ENCODE measurements around the gene THBS2. TPM values are rescaled to one million over a fixed set of nuclear protein-coding genes. Genes with fewer than 3 reads are reported as not detected.
"Not testable (repeated sequence)": the region's sequence is repeated elsewhere in the genome, so short reads cannot be mapped to it uniquely, and the experiment has no call there.

THBS2 gene
- polyA plus RNA-seq, 3 donors, result 10.1 to 16.1 (median 10.3) TPM

- DNase-seq, result no peak
Measured at GRCh38 chr6:169233181-169233580, 20.5 kb downstream of the THBS2 start.

DNA sequence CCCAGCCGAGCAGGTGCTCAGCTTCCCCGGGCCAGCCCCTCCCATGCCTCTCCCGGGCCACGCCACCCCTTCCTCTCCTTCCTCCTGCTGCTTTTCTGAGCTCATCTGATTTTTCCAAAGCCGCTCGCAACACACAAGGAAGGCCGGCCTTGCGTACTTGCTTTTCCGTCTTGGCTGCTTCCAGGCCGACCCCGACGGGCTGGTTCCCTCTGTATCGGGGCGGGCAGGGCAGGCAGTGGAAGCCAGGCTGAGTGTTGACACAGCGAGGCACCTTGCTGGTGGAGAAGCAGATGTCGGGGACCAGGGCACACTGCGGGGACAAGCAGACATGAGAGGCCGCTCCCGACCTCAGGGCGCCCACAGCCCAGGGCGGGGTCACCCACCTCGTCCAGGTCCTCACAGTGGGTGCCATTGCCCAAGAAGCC is 21.1 kb downstream of the THBS2 start:
- no peak for DNase-seq

- no peak for DNase-seq
Measured at GRCh38 chr6:169231790-169232506, 21.7 kb downstream of the THBS2 start.

DNA sequence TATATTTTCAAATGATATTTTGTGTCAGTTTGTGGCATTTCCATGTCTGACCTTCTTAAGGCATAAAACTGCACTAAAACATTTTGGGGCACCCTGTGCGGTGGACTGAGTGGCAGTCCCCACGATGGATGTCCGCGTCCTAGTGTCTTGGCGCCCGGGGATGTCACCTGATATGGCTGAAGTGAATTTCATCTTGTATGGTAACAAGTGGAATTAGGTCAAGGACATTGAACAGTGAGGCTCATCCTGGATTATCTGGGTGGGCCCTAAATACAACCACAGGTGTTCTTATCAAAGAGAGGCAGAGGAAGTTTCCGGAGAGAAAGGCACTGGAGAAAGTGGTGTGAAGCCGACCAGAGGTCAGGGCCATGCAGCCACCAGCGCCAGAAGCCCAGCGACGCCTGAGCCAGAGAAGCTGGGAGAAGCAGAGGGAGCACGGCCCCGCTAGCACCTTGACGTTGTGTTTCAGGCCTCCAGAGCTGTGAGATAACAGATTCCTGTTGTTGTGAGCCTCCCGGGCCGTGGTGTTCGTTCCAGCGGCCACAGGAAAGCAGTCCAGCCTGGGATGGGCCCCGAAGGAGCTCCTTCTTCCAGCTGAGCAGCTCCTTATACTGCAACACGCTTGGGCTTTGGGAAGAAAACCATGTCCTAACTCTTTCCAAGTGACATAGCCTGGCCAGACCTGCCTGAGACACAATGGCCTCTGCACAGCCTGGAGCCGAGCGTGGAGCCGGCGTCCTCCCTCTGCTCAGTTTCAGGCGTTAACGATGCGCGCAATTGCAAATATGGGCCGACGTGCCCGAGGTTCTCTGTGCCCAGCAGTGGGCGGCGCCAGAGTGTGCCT is 22.5 kb downstream of the THBS2 start:
- DNase-seq, result no peak

- no peak for DNase-seq
Measured at GRCh38 chr6:169230322-169230665, 23.4 kb downstream of the THBS2 start.

DNA sequence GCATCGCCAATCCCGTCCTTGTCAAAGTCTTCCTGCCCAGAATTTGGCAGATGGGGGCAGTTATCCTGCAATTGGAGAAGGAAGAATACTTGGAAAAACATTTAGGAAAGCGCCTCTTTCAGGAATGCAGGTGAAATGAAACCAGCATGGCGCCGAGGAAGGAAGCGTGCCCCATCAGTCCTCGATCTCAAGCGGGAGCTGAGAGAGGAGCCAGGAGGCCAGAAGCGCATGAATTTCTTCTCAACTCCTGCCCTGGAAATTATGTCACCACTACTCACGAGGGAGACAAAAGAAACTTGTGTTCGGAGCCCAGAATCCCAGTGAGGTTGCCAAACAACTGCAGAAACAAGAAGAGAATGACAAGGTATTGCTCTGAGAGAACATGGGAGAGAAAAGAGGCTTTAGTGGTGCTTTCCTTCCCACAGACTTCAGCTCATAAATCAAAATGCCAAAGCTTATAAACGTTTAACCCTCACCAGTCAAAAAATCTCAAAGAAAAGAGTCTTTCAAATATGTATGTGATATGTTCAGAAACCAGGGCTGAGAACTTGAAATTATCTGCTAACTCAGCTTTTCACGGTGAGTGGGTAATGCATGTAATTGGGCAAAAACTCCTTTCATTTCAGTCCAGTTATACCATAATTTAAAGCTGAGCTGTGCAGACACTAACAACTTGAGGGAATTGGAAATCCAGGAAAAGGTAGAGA is 23.9 kb downstream of the THBS2 start:
- no peak for DNase-seq

DNA sequence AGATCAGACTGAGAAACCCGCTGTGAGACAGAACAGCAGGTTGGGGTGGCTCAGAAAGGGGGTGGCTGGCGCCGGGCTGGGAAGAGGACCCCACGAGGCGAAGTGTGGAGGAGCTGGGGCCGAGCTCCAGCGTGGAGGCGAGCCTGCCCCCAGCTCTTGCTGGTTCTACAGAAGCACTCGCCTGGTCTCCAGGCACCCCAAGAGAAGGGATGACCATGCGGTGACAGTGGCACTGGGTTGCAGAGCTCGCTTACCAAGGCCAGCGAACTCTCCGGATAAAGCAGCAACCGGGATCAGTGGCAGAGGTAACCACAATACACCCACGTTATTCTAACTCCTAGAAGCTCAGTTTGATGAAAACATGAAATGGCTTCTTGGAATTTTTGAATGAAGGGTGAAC is 26.5 kb downstream of the THBS2 start:
- no peak for DNase-seq

- DNase-seq, result no peak
Measured at GRCh38 chr6:169225887-169226286, 27.8 kb downstream of the THBS2 start.

DNA sequence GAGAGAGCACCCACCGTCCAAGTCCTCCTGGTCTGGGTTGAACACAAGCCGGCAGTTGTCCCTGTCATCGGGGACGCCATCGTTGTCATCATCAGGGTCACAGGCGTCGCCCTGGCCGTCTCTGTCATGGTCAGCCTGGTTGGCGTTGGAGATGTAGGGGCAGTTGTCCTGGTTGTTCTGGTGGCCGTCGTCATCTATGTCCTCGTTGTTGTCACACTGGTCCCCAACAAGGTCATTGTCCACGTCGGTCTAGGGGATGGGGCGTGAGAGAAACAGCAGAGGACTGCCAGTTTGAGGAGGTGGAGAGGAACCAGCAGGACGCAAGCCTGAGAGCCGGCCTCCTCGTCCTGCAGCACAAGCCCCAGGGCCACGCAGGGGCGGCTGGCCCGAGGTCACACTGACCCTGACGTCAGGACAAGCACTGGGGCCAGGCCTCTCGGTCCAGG is 28.5 kb downstream of the THBS2 start:
- DNase-seq, result no peak

DNA sequence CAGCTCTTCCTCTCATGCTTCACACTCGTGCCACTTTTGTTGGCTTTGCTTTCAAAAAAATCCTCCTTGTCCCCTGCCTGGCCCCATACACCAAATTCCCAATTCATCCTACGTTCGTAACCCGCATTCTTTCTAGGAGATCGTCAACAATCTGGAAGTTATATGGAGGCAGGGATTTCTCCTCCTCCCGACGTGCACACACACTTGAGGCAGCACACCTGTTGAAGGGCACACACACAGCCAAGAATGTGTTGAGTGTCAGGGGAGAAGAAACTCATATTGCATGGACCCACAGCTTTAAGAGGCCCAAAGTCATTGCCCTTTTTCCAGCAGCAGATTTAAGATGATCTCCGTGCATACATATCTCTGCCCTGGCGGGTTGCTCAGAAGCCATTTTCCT is 28.9 kb downstream of the THBS2 start:
- DNase-seq, result no peak

DNA sequence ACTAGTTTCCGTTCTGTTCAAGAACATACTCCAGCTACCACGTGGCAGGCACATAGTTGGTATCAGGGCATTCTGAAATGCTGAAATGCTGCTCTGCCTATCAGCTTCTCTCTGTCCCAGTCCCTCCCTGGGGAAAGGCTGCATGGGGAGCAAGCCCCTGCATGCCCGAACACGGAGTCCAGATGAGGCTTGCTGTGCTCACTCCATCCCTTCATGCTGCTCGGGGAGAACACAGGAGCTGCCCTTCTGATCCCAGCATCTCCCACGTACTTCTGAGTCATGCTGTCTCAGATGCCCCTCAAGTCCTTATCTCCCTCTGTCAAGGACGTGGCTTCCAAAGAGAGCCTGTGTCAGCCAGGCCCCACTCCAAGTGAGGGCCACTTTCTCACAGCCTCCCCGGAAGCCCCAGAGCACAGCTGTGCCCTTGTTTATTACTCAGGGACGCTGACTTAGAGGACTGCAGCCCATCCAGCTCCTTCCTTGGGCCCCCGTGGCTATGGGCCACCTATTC is 29.4 kb downstream of the THBS2 start:
- no peak for DNase-seq

DNA sequence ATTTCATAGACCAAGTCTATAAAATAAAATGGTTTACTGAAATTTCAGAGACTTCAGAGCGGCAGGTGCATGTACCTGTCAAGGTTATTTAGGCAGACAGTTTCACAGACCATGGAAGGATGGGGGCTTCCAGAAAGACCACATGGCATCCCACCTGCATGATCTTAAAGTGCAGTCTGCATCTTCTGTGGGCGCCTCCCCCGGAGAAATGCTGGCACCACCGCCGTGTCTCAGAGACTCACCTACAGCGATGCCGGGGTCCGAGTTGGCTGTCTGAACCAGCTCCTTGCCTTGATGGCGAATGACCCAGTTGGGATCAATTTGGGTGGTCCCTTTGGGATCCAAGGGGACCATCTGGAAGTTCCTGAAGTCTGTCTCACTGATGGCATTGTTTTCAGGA is 30.6 kb downstream of the THBS2 start:
- DNase-seq, result no peak

GRCh38 chr6:169222126-169222525 is 31.5 kb downstream of the THBS2 start:
- no peak for DNase-seq

DNA sequence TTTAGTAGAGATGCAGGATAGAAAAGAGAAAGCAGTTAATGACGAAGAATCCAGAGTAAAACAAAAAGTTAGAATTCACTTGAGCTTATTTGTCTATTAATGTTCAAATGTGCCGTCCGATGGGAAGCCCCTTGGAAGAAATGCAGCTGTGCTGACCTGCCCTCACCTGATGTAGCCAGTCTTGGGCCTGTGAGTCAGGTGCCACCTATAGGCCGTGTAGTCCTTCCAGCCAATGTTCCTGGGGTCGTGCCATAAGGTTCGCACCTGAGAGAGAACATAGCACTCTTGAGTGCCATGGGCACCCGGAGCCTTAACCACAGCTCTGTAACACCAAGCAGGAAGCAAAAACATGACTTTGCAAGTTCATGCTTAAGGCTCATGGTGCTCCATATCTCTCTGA is 32.4 kb downstream of the THBS2 start:
- no peak for DNase-seq

DNA sequence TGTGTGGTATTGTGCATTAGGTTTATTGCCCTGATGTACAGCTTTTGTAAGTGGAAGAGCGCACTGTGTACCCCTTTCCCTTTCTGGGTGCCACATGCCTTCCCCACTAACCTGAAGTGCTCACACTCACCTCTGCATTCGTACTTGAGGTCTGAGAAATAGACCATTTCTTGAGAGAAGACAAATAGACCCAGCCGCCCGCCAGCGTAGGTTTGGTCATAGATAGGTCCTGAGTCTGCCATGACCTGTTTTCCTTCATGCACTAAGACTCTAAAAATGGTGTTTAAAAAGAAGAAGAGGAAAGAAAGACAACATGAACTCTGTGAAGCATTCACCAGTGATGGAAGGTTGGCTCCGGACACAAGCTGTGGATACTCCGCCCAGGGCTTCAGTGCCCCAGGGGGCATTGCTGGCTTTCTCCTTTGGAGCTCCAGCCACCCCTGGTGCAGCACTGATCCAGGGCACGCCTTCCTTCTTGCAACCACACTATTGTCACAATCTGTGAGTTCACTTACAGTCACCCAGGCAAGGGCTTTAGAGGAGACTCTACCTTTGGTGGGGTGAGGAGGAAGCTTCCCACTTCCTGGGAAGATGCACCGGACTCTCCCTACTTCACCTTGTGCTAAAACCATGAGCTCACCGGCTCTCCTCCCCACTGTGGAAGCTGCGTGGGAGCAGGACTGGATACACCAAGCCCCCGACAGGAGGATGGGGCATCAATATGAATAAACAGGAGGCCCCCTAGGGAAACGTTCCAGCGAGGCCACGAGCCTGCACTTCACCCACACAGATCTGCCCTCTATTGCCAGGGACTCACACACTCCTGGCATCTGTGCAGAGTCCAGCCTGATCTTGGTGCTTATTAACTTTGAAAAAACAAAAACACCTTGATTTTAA is 33.3 kb downstream of the THBS2 start:
- no peak for DNase-seq

DNA sequence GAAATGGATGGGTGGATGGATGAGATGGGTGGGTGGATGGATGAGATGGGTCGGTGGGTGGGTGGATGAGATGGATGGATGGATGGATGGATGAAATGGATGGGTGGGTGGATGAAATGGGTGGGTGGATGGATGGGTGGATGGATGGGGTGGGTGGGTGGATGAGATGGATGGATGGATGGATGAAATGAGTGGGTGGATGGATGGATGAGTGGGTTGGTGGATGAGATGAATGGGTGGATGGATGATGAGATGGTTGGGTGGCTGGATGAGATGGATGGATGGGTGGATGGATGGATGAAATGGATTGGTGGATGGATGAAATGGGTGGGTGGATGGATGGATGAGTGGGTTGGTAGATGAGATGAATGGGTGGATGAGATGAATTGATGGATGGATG is 35.7 kb downstream of the THBS2 start:
- DNase-seq, result no peak

GRCh38 chr6:169216830-169217229 is 36.8 kb downstream of the THBS2 start:
- DNase-seq, result no peak

- DNase-seq, result no peak
Measured at GRCh38 chr6:169215201-169215681, 38.4 kb downstream of the THBS2 start.

GRCh38 chr6:169214789-169215188 is 38.9 kb downstream of the THBS2 start:
- DNase-seq, result not testable (repeated sequence)

- DNase-seq, result no peak
Measured at GRCh38 chr6:169213814-169214520, 39.7 kb downstream of the THBS2 start.

Data from renal pelvis (tissue), 4 donors.